Measurements from ENCODE around the gene RBKS. TPM values are rescaled to one million over a fixed set of nuclear protein-coding genes. Genes with fewer than 3 reads are reported as not detected.

RBKS gene
- total and polyA plus RNA-seq, 2 of the 8 experiments (the other 6 are each of a cell fraction or from before 2014, with no cell fraction given) = 1.1 to 1.5 TPM

GRCh38 chr2:27771202-27771547 lies 119.0 kb downstream of the RBKS start:
- Histone ChIP-seq H3K27me3 (replicated peaks in 1 of 4; ENCODE audit: control insufficient read depth in 3 of 4, extremely low read depth in 1 of 4, insufficient read depth in 3 of 4, low read length in 3 of 4) (no peaks in the 10 kb centered on the region), H3K4ac (replicated peaks; ENCODE audit: insufficient read length, low read depth, low read length) (peak overlapping the region; percentile 75), H2BK5ac (ENCODE audit: low read depth, low read length) (0 out of 2 replicates have a peak overlapping the region, but pooled peaks have one; percentile 94), H3K27ac (ENCODE audit: low read depth, low read length) (no peak overlapping the region), H4K20me1 (replicated peaks in 1 of 2; ENCODE audit: control insufficient read depth in 1 of 2, insufficient read depth in 2 of 2, low read length in 2 of 2) (peaks cover 0 to 3% of the 10 kb centered on the region in 2 experiments), H3K4me1 (replicated peaks in 1 of 4; ENCODE audit: control insufficient read depth in 3 of 4, insufficient read depth in 4 of 4, low read length in 3 of 4) (no peaks in the 10 kb centered on the region; a peak in 2 of 7 replicates), H4K91ac (replicated peaks; ENCODE audit: insufficient read length, low read length) (peak overlapping the region; percentile 68), H2AFZ (ENCODE audit: low read length) (peak overlapping the region; percentile 89), H2BK15ac (ENCODE audit: low read length) (peak overlapping the region; percentile 5; the same call in 1 of the 2 replicates), H3K4me2 (ENCODE audit: insufficient read depth in 1 of 2, low read depth in 2 of 2, low read length in 2 of 2) (peak overlapping the region; percentile 65 to 93), H3K79me1 (ENCODE audit: low read depth, low read length) (peaks cover 9% of the 10 kb centered on the region), H2AK5ac (ENCODE audit: low read depth, low read length) (no peak overlapping the region), H3K18ac (ENCODE audit: extremely low read depth, low read length) (no peak overlapping the region), H3K23ac (ENCODE audit: insufficient read length) (no peak overlapping the region), H3K4me3 (ENCODE audit: extremely low read depth in 1 of 4, insufficient read depth in 2 of 4, low read depth in 3 of 4, low read length in 4 of 4) (peak overlapping the region; percentile 60 to 97 (median 88)), H2BK12ac (ENCODE audit: low read depth, low read length) (no peak overlapping the region), H2BK20ac (ENCODE audit: low read length) (no peak overlapping the region), H4K5ac (ENCODE audit: insufficient read length, low read depth, low read length) (peak overlapping the region; percentile 65), H3K23me2 (ENCODE audit: low read depth, low read length) (peaks cover 3% of the 10 kb centered on the region), H3K14ac (ENCODE audit: insufficient read length) (no peak overlapping the region), H3K9ac (replicated peaks in 1 of 4; ENCODE audit: extremely low read depth in 1 of 4, low read depth in 3 of 4, low read length in 3 of 4) (peak overlapping the region in 3 of 4 experiments; percentile 40 to 71 (median 50); a peak in 4 of 7 replicates), H3K79me2 (ENCODE audit: control insufficient read depth in 1 of 2, insufficient read depth in 2 of 2, low read length in 2 of 2) (peaks cover 10 to 41% of the 10 kb centered on the region in 2 experiments), H2BK120ac (replicated peaks; ENCODE audit: low read depth, low read length) (no peak overlapping the region), H4K8ac (ENCODE audit: extremely low read depth, insufficient read depth, low read length) (peak overlapping the region; percentile 90), H3K9me3 (ENCODE audit: insufficient read depth in 2 of 2, low read depth in 1 of 2, low read length in 1 of 2) (no peaks in the 10 kb centered on the region), H3K36me3 (ENCODE audit: control insufficient read depth in 2 of 4, insufficient read depth in 4 of 4, low read length in 3 of 4) (peaks cover 0 to 12% (median 3%) of the 10 kb centered on the region in 4 experiments; a peak in 3 of 8 replicates), H3K56ac (replicated peaks; ENCODE audit: insufficient read length, low read depth, low read length) (peak overlapping the region; percentile 24)
- DNase-seq (ENCODE audit: low read depth in 1 of 2, low spot score in 2 of 2) (no peak), FAIRE-seq (no peak)
- ChIA-PET POLR2A (ENCODE audit: partially characterized antibody) (interaction anchor here (0.7 to 2.8 kb wide), 5 partner anchors 9 to 178 kb away, joined by 3 to 14 read pairs (median 5); no protein-coding TSS in a partner anchor), CTCF (ENCODE audit: partially characterized antibody) (interaction anchor here (1.4 to 1.5 kb wide), 2 partner anchors 682 to 720 kb away, joined by 3 to 4 read pairs; no protein-coding TSS in a partner anchor)
- TF ChIP-seq JUN (IDR thresholded peaks at IDR 0.05; ENCODE audit: low read depth, low read length) (no peak), RBBP5 (IDR thresholded peaks at IDR 0.05; ENCODE audit: borderline replicate concordance, low read depth, low read length) (no peak), KDM1A (IDR thresholded peaks at IDR 0.05; ENCODE audit: borderline replicate concordance, low read length) (no peak), EP300 (IDR thresholded peaks at IDR 0.05; ENCODE audit: borderline replicate concordance in 1 of 2, low read depth in 2 of 2, low read length in 2 of 2) (no peak), SAP30 (IDR thresholded peaks at IDR 0.05; ENCODE audit: insufficient read depth, insufficient replicate concordance, low read length) (peak; percentile 10)
- 21% methylated on average over 13 of the region's 13 CpGs; no CpG with 5 or more reads in 1 of the 2 experiments for WGBS, 2 experiments (ENCODE audit: extremely low coverage in 1 of 2, insufficient coverage in 1 of 2, insufficient read length in 1 of 2, insufficient replicate concordance in 2 of 2, low coverage in 1 of 2, low lambda C conversion rate in 2 of 2, missing lambda C conversion rate in 1 of 2)

All from H1 (cell line).